Mucosa of descending colon (tissue), 3 donors: ENCODE measurements around the gene DPYD. TPM values are rescaled to one million over a fixed set of nuclear protein-coding genes. Genes with fewer than 3 reads are reported as not detected.

Source experiments
- ATAC-seq: fragments of 200-7000 bp; cut with Tn5 transposase; one replicate; pipeline ENCODE4 v1.9.1; 2020; ENCODE audit warnings: mild to moderate bottlenecking, moderate library complexity
- DNase-seq, 3 donors: peaks; one replicate each; pipeline ENCODE4 v3.0.0-alpha.2; 2020
- H3K36me3 ChIP-seq: fragments of 200-600 bp; one replicate; pipeline ENCODE4 v1.8.0; 2021; ENCODE audit warnings: low read depth, mild to moderate bottlenecking
- H3K4me1 ChIP-seq: fragments of 200-600 bp; one replicate; pipeline ENCODE4 v1.8.0; 2021; ENCODE audit warnings: low read depth, mild to moderate bottlenecking
- H3K4me3 ChIP-seq: fragments of 200-600 bp; one replicate; pipeline ENCODE4 v1.8.0; 2021; ENCODE audit warnings: mild to moderate bottlenecking
- H3K9me3 ChIP-seq: fragments of 200-600 bp; one replicate; pipeline ENCODE4 v1.8.0; 2021; ENCODE audit warnings: mild to moderate bottlenecking
- intact Hi-C, 2 donors: fragments of 100-400 bp; cut with DNase I in 1 of 2; cut with micrococcal nuclease in 1 of 2; formaldehyde crosslinking; loops; one replicate each; pipeline versions ENCODE4 v1.11.0 to v1.11.1; 2022; cut with DNase I, micrococcal nuclease
- total RNA-seq, 3 donors: library from RNA; stranded (reverse); fragmentation: NEBNext Ultra II Directional in 2 of 3; extraction: Animal tissue kit (Norgen Biotek cat#: 25700) in 2 of 3; gene quantifications; one replicate each; pipeline versions ENCODE4 v1.2.1 to v1.2.4, GENCODE V29; 2021 to 2023
- TF ChIP-seq, protein P1 (sequence below): fragments of 200-600 bp; IDR thresholded peaks from one replicate; pipeline ENCODE4 v1.8.0; 2022; ENCODE audit warnings: antibody characterized with exemption, mild to moderate bottlenecking
- donor health status: DM: no; HTN: no; CAD: no; lungs with moderate emphysema.
- donor health status: DM: no; HTN: no; CAD: no.
- donor health status: DM: no; HTN: yes; CAD: no.

The DPYD gene
- total RNA-seq, 3 donors from 2014 or later = 13.8 to 33.3 (median 19.7) TPM

DNA sequence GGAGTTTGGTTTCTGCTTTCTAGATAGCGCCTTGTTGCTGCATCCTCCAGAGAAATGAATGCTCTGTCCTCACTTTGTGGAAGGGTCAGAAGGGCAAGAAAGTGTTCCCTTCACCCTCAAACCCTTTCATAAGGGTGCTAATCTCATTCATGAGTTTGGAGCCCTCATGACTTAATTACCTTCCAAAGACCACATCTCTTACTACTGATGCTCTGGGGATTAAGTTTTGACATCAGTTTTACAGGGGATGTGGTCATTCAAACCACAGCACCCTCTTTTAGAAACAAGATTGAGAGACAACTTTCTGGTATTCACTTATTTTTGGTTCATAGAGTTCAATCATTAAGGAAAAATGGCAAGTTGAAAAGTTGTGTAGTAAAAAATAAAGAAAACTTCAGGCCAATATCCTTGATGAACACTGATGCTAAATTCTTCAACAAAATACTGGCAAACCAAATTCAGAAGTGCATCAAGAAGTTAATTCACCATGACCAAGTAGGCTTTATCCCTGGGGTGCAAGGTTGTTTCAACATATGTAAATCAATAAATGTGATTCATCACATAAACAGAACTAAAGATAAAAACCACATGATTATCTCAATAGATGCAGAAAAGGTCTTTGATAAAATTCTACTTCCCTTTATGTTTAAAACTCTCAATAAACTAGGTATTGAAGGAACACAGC, 757.1 kb downstream of the DPYD start:
- Histone ChIP-seq H3K4me3 (no peak overlapping the region), H3K4me1 (no peaks in the 10 kb centered on the region), H3K36me3 (no peaks in the 10 kb centered on the region), H3K9me3 (no peaks in the 10 kb centered on the region)
- no peak for DNase-seq
- intact Hi-C loops = no loop called here
- no peak for ATAC-seq
- TF ChIP-seq, protein P1, sequence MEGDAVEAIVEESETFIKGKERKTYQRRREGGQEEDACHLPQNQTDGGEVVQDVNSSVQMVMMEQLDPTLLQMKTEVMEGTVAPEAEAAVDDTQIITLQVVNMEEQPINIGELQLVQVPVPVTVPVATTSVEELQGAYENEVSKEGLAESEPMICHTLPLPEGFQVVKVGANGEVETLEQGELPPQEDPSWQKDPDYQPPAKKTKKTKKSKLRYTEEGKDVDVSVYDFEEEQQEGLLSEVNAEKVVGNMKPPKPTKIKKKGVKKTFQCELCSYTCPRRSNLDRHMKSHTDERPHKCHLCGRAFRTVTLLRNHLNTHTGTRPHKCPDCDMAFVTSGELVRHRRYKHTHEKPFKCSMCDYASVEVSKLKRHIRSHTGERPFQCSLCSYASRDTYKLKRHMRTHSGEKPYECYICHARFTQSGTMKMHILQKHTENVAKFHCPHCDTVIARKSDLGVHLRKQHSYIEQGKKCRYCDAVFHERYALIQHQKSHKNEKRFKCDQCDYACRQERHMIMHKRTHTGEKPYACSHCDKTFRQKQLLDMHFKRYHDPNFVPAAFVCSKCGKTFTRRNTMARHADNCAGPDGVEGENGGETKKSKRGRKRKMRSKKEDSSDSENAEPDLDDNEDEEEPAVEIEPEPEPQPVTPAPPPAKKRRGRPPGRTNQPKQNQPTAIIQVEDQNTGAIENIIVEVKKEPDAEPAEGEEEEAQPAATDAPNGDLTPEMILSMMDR = no peak

DNA sequence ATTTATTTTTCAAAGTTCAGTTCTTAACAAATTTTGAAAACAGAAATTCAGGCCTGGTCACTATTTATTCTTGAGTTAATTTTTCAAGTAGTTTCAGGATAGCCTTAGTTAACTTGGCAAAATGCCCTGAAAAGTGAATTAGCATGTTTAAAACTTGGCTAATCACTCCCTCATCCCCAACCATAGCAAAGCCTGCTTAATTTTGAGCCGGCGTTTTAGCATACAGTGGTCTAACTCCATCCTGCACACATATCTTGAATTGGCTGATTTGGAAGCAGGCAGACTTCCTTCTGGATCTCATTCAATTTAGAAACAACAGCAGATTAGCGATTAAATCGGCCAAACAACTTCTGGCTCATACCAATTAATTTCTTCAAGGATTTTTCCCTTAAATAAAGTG, 760.0 kb downstream of the DPYD start:
- no peaks in the 10 kb centered on the region for H3K9me3 ChIP-seq
- intact Hi-C loops = no loop called here
- no peaks in the 10 kb centered on the region for H3K4me1 ChIP-seq
- no peak for ATAC-seq
- TF ChIP-seq, protein P1 = no peak
- DNase-seq = no peak
- no peaks in the 10 kb centered on the region for H3K36me3 ChIP-seq
- H3K4me3 ChIP-seq = no peak overlapping the region

DNA sequence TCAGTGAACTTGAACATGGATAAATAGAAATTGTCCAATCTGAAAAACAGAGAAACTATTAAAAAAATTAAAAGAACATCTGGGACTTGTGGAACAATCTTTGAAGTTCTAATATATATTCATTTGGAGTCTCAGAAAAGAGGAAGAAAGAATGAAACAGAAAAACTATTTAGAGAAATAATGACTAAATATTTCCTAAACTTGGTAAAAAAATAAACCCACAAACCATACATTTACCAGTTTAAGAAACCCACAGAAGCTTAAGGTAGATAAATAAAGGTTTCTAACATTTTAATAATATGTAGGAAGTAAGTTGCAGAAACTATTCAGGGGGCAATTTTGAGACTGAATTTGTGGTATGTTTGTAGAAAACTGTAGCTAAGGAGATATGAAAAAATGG, 761.5 kb downstream of the DPYD start:
- intact Hi-C loops = no loop called here
- Histone ChIP-seq H3K9me3 (no peaks in the 10 kb centered on the region), H3K4me3 (no peak overlapping the region), H3K36me3 (no peaks in the 10 kb centered on the region), H3K4me1 (no peaks in the 10 kb centered on the region)
- TF ChIP-seq, protein P1 = no peak
- ATAC-seq (no peak), DNase-seq (no peak)

DNA sequence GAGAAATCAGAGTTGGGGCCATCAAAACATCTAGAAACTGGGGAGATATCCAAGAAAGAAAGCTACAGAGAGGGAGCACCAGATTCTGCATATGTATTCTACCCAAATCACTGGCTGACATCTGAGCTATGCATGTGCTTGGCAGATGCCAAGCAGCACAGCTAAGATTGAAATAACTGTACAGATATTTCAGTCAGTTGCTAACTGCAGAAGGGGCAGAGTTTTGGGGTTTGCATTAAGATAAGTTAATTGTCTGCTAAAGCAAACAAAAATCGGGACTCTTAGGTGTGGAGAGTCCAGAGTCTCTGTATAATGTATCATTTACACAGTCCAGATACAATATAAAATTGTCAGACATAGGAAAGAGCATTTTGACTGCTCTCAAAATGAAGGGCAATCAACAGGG, 762.1 kb downstream of the DPYD start:
- ATAC-seq = no peak
- intact Hi-C loops = no loop called here

DNA sequence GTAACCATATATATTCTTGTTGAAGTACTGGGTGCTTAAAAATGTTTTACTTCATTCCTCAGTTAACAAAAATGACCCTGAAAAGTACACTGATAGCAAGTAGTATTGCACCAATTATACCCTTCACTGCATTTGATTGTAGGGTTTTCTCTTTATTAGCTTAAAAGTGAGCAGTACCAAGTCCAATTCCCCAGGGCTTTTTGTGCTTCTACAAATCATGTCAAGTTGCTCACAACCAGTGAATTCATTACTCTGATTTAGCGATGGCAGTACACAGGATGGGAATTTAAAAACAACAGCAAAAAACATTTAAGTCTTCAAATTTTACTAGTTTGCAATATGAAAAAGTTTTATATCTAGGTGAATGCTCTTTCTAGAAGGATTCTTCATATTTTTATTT, 762.8 kb downstream of the DPYD start:
- no peak for ATAC-seq
- Histone ChIP-seq H3K4me1 (no peaks in the 10 kb centered on the region), H3K36me3 (no peaks in the 10 kb centered on the region), H3K9me3 (no peaks in the 10 kb centered on the region), H3K4me3 (no peak overlapping the region)
- TF ChIP-seq, protein P1 = no peak
- intact Hi-C loops = no loop called here
- no peak for DNase-seq

More for the DNA sequence above, 762.1 kb downstream of the DPYD start:
- no peak for DNase-seq
- no peak overlapping the region for H3K4me3 ChIP-seq
- H3K36me3 ChIP-seq = no peaks in the 10 kb centered on the region
- no peaks in the 10 kb centered on the region for H3K9me3 ChIP-seq
- H3K4me1 ChIP-seq = no peaks in the 10 kb centered on the region
- TF ChIP-seq, protein P1 = no peak

DNA sequence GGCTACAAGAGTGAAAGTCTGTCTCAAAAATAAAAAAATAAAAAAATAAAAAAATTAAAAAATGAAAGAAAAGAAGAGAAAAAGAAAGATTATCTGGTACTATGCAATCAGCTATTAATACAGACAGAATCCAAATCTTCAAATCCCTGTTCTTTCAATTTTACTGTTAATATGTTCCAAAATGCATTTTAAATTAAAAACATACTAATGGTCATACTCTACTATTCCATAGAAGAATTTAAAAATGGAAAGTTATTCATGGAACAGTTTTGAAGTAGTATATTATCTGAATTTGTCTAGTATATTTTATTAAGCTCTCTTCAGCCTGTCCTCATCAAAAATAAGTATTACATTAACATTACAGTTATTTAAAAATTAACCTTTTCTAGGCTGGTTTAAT, 769.2 kb downstream of the DPYD start:
- no peak for DNase-seq
- intact Hi-C loops = no loop called here
- no peaks in the 10 kb centered on the region for H3K9me3 ChIP-seq
- no peaks in the 10 kb centered on the region for H3K4me1 ChIP-seq
- no peaks in the 10 kb centered on the region for H3K36me3 ChIP-seq
- TF ChIP-seq, protein P1 = no peak
- no peak overlapping the region for H3K4me3 ChIP-seq
- ATAC-seq = no peak
